CD1c-positive myeloid dendritic cell (primary cell): ENCODE data around the gene CLIP4.
A peak's percentile ranks its signal among the peaks of the same experiment; 100 is the strongest.
"Not testable (repeated sequence)": the region's sequence is repeated elsewhere in the genome, so short reads cannot be mapped to it uniquely, and the experiment has no call there.

Experiments used
- DNase-seq: peaks from one replicate; pipeline ENCODE4 v3.0.0-alpha.2; 2016; ENCODE audit errors: extremely low spot score

CLIP4 gene

DNA sequence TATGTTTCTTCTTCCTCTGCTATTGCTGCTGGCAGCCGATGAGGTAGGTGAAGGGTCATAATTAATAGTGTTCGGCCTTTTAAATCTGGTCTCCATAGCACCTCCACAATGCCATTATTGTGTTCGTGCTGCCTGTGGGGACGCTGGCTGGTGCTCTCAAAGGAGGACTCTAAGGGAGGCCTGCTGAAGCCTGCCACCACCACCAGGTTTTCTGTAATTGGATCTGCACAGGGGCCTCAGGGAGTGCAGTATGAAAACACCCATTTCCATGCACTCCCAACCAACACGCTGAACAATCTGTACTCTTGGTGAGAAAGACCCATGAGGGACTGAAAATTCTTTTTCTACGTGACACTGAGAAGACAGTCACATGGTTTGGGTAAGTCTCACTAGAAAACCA, 17.6 kb upstream of the CLIP4 start:
- DNase-seq: no peak

DNA sequence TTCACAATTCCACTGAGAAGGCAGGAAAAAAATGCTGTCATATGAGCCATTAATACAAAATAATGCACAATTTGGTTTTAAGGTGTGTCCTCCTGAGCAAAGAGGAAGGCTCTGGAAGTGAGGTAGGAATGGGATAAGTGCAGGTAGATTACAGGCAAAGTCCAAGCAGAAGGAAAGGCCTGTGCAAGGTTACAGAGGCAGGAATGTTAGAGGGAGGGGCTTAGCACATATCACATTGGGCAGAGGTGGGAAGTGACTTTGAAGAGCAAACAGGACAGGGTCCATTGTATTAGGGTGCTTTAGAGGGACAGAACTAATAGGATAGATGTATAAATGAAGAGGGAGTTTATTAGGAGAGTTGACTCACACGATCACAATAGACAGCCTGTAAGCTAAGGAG, 14.7 kb upstream of the CLIP4 start:
- no peak for DNase-seq

- DNase-seq: no peak
These were observed 10.5 kb upstream of the CLIP4 start for GRCh38 chr2:29104688-29105087.

DNA sequence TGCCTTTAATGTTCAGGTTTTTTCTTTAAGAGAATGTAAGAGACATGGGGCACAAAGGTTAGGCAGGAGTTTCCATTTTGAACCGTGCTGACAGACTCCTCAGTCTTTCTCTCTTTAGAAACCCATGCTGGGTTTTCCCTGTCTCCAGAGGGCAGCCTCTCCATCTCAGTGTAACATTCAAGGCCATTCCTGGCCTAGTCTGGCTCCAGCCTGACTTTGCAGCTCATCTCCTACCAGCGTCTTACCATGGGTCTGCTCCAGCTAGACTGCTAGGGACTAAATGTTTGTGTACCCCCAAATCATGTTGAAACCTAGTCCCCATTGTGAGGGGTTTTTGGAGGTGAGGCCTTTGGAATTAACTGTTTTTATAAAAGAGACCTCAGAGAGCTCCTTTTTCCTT, 9.8 kb upstream of the CLIP4 start:
- no peak for DNase-seq

DNA sequence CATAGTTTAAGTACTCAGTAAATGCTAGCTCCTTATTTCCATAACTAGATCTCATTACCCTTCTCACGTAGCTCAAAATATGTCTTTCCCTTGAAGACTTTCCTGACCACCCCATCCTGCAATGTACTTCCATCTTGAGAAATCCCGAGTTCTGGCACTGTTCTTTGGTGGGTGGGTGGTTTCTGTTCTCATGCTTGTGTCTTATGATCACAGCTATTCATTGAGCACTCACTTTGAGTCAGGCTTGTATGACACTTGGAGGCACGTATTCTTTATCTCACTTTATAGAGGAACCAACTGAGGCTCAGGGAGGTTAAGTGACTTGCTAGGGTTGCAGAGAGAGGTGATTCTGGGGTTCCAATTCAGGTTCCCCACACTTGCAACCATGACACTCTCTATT, 9.0 kb upstream of the CLIP4 start:
- DNase-seq: no peak

GRCh38 chr2:29106980-29107388, 8.2 kb upstream of the CLIP4 start:
- DNase-seq: no peak

DNA sequence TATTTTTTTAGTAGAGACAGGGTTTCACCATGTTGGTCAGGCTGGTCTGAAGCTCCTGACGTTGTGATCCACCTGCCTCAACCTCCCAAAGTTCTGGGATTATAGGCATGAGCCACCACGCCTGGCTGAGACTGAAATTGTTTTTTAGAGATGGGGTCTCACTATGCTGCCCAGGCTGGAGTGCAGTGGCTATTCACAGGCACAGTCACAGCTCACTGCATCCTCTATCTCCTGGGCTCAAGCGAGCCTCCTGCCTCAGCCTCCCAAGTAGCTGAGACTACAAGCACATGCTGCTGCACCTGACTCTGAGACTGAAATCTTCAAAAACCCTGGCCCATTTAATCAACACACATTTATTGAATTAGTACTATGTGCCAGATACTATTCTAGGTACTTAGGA, 7.7 kb upstream of the CLIP4 start:
- DNase-seq: not testable (repeated sequence)

DNA sequence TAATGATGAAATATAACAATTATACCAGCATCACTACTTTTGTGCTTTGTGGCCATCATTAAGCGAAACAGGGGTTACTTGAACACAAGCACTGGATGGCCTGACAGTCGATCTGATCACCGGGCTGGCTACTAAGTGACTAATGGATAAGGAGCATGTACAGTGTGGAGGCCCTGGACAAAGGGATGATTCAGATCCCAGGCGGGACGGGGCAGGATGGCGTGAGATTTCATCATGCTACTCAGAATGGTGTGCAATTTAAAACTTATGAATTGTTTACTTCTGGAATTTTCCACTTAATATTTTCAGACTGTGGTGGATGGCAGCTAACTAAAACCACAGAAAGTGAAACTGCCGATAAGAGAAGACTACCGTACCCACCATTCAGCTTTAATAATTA, 7.0 kb upstream of the CLIP4 start:
- DNase-seq: no peak

- no peak for DNase-seq
These were observed 6.0 kb upstream of the CLIP4 start for GRCh38 chr2:29109246-29109645.

GRCh38 chr2:29110916-29111535, 4.2 kb upstream of the CLIP4 start:
- no peak for DNase-seq

- no peak for DNase-seq
These were observed 2.8 kb upstream of the CLIP4 start for GRCh38 chr2:29112379-29112778.

DNA sequence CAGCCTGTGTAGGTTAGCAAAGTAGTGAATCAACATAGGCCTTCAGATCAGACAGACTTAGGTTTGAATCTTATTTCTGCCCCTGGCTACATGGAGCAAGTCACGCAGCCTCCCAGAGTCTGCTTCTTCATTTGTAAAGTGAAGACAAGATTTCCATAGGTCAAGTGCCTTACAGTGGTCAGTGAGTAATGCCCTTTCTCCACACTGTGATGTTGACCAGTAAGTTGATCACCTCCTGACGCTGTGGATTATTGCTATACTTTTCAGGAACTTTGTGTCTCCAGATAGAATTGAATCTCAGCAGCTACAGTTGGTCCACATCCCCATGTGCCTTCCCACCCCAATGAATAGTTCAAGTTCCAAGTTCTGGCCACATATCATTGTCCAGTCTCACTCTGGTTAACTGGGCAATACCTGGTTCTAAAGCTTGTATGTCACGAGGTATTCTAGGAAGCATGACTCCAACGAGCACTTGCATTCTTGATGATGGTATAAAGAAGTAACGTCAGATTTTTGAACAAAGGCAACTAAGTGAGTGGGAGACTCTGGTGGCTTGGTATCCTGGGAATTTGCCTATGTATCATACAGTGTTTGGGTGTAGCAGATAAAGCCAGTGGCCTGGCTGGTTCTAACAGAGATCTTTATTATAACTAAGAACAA, 2.1 kb upstream of the CLIP4 start:
- peak; percentile 51 for DNase-seq

DNA sequence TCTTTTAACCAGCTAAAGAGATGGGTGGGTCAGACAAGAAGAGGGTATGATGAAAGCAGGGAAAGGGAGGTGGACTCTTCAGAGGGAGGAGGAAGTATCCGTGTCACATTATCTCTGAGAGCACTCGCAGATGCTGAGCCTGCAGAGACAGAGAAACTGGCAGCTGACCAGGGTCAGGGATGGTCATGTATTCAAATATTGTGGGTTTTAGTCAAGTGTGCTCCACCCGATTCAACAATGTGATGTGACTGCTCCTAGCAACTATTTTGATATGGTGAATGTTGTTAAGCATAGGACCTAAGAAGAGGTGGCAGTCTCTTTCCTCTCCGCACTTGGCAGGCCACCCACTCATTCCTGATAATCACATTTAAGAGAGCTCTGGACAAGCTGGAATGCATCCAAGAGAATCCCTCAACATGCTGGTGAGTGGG, 1.3 kb upstream of the CLIP4 start:
- DNase-seq: peak; percentile 92

DNA sequence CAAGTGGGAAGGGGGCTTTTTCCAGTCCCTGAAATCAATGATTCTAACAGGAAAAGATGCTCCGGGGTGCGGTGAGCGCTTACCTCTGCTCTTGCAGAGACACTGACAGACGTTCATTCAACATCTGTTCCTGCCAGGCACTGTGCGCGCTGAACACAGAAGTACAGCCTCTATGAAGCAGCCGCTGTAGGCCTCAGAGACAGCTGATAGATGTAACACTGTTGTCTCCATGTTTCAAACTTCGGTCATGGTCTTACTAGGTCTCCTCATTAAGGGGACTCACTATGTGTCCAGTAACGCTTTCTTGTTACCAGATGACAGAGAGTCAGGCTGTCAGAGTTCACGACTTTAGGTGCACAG, 649 bp upstream of the CLIP4 start:
- no peak for DNase-seq

DNA sequence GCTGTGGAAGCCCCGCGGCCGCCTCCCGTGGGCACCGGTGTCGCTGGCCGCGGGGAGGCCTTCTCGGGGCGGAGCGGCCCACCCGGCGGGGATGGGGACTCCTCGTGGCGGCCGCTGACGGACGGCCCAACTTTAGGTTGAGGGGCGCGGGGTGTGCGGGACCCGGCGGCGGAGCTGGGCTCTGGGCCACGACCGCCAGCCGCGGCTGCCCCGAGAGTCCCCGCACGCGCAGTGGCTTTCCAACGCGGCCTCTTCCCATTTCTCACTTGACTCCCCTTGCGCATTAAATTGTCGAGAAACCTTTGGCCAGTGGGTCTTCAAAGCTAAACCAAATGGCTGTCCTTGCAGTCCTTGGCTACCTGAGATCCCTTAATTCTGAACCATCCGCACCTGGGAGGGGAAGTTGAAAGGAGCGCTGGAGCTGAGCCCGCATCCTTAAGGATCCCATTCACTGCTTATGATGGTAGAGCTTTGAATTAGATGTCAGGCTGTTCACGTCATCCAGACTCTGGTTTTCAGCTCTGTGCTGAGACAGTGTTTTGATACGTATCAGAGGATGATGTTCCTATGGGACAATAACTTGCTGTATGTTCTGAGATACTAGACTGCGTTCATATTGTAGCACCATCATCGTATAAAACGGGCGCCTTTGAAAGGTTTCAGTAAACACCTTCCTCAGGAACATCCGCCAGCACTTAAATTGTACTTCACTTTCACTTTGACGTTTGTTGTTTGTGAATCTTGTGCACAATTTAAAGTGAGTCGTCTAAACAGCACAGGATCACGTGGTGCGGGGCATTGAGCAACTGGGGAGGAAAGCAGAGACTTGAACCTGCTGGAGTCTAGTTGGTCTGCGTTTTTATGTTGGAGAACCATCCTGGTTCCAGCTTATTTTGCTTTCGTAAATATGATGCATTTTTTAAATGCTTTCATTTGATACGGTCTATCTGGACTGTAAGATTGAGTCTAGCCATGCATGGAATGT, 874 bp downstream of the CLIP4 start:
- DNase-seq: peak; percentile 86

DNA sequence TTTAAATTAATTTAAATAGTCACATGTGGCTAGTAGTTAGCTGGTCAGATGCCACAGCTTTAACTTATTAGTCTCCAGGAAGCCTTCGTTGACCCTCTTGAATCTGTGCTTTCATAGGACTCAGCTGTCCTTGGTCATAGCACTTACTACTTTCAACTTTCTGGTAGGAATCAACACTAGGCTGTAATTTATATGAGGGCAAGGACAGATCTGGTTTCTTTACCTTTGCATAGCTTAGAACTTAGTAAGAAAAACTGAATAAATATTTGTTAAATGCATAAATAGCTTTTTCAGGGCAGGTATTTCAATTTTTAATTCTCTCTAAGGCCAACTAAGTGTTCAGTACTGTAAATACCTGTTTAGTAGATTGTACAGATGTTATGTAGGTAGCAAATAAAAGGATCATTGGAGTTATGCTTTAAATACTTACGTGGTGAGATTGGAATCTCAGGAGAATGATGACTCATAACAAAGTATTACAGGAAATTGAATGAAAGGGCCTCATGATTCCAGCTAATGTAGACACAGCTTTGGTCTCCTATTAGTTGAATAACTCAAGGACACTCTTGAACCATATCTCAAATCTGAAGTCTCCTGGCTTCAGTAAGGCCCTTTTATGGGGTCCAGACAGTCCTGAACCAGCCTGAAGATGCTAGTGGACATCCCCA, 2.6 kb downstream of the CLIP4 start:
- no peak for DNase-seq

DNA sequence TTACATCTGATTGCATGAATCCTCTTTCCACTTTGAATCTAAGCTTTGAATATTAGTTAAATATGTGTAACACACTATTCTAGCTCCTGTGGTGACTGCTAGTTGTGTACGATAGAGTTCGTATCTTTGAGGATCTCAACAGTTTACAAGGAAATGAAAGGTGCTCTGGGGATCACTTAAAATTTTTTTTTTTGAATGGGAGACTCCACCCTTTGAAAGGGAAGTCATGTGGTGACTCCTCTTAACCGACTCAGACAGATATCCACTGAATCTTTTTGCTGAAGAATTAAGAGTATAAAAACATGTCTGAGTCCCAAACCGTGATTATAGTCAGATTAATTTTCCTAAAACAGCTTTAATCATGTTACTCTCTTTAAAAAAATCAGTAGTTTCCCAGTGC, 4.0 kb downstream of the CLIP4 start:
- DNase-seq: no peak

DNA sequence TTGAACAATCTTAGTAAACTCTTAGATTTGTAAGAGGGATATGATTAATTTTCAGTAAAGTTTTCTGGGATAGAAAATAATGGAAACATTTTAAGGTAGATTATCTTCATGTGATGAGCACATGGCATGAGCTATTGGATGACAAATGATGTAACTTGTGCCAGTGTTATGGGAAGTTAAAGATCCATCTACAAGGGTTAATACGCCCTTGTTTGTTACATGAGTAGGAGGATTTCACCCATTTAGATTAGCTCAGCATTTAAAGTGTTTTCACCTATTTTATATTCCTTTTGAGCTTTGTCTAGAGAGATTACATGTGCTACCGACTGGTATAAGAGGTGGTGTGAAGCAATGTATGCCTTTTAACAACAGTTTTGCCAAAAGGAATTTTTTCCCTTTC, 5.6 kb downstream of the CLIP4 start:
- no peak for DNase-seq

DNA sequence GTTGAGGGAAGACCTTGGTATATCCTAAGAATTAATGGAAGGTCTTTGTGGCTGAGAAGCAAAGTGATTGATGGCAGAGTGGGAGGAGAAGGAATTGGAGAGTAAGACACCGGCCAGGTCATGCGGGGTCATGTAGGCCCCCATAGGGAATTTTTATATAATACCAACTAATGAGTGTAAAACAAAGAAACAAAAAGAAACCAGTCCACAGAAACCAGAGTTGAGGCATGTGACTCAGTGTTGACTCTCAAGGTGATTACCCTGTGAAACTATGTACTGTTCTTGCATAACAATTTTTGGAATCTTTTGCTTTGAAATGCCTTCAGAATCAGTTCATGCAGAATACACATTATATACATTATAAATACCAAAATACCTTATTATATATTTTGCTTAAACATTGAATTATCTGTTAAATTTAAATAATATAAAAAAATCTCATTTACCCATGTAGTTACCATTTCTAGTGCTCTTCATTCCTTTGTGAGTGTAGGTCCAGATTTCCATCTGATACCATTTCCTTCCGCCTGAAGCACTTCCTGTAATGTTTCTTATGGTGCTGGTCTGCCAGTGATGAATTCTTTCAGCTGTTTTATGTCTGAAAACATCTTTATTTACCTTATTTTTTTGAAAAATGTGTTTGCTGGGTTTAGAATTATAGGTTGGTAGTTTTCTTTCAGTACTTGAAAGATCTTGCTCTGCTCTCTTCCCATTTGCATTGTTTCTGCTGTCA, 8.6 kb downstream of the CLIP4 start:
- DNase-seq: no peak

DNA sequence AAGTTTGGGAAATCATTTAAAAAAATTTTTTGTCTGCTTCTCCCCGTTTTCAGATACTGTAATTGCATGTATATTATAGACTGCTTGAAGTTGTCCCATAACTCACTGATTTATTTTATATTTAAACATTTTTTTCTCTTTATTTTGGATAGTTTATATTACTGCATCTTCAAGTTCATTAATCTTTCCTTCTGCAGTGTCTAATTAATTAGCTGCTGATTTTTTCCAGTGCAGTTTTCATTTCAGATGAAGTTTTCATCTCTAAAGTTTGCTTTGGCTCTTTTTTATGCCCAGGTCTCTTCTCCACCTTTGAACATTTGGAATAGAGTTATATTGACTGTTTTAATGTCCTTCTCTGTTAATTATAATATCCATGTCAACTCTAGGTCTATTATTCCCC, 9.3 kb downstream of the CLIP4 start:
- DNase-seq: no peak

DNA sequence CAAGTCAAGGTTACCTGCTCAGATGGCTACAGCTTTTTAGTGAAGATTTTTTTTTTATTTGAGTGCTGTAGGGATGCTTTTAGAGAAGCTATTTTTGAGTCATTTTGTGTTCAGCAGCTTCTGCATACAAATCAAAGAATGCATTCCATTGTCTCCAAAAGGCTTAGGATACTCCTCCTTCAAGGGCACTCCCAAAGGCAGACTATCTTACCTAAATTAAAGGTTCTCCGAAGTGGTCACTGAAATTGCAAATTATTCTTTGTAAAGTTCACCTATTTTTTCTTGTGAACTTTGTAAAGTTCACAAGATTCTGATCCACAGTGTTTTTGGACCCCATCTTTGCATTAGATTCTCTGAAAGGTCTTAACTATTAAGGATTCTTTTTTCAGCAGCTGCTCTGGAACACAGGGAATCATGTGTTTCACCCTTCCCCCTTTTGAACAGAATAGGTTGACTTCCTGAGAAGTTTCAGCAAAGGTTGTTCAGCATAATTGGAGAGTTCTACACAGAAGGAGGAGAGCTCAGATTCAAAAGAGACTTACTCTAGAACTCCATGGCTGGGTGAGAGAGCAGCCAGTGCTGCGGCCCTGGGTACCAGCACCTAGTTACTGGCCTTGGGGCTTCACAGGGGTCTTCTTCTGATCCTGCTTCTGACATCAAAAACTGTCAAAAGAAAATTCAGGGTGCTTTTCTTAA, 14.5 kb downstream of the CLIP4 start:
- peak; percentile 20 for DNase-seq
